Tibial nerve (tissue), 4 donors: ENCODE measurements around the gene ABR. TPM values are rescaled to one million over a fixed set of nuclear protein-coding genes. Genes with fewer than 3 reads are reported as not detected.
"Not testable (repeated sequence)": the region's sequence is repeated elsewhere in the genome, so short reads cannot be mapped to it uniquely, and the experiment has no call there.

Experiments
- DNase-seq, 2 donors: peaks; one replicate each; pipeline ENCODE4 v3.0.0-alpha.2; 2019; ENCODE audit warnings: low spot score in 2 of 2
- H3K27ac ChIP-seq, 4 donors: fragments of 200-600 bp; sonication (generic) in 3 of 4; one replicate each; pipeline ENCODE4 v1.5.1; 2017 to 2019; ENCODE audit warnings: mild to moderate bottlenecking in 1 of 4
- H3K27me3 ChIP-seq, 2 donors: fragments of 200-600 bp; sonication (generic) in 1 of 2; one replicate each; pipeline versions ENCODE4 v1.5.1 to v1.6.0; 2017 to 2019
- H3K36me3 ChIP-seq, 3 donors: fragments of 200-600 bp; sonication (generic); one replicate each; pipeline ENCODE4 v1.5.1; 2018 to 2019
- H3K4me1 ChIP-seq, 4 donors: fragments of 200-600 bp; sonication (generic) in 3 of 4; one replicate each; pipeline ENCODE4 v1.5.1; 2017 to 2019
- H3K4me3 ChIP-seq, 4 donors: fragments of 200-600 bp; sonication (generic) in 3 of 4; one replicate each; pipeline ENCODE4 v1.5.1; 2017 to 2019; ENCODE audit warnings: mild to moderate bottlenecking in 1 of 4, moderate library complexity in 1 of 4
- H3K9me3 ChIP-seq, 4 donors: fragments of 200-600 bp; sonication (generic) in 3 of 4; one replicate each; pipeline ENCODE4 v1.5.1; 2017 to 2019
- CTCF ChIP-seq, 5 experiments: fragments of 200-600 bp in 3 of 5; fragments of 450-650 bp in 2 of 5; sonication (generic) in 3 of 5; IDR thresholded peaks; one replicate each; pipeline ENCODE4 v1.5.1; 2016 to 2019; ENCODE audit warnings: antibody characterized with exemption in 5 of 5, mild to moderate bottlenecking in 3 of 5, moderate library complexity in 2 of 5
- EP300 ChIP-seq, 2 donors: sonication (generic); formaldehyde crosslinking; IDR thresholded peaks; one replicate each; pipeline ENCODE4 v1.6.1; 2017; ENCODE audit warnings: antibody characterized with exemption in 2 of 2, mild to moderate bottlenecking in 1 of 2
- POLR2A ChIP-seq, 2 donors: fragments of 450-650 bp; IDR thresholded peaks; one replicate each; pipeline ENCODE4 v1.6.1; 2017; ENCODE audit warnings: antibody characterized with exemption in 2 of 2, mild to moderate bottlenecking in 2 of 2, moderate library complexity in 2 of 2
- WGBS, 2 donors: methylation state at CpG; one replicate each; pipeline ENCODE4 v1.1.5; 2018; 5-methylcytosine and 5-hydroxymethylcytosine counted together
- total RNA-seq, 4 donors: library from RNA; depleted of rRNA; stranded (reverse); fragments of >200 nt; gene quantifications; one replicate each; pipeline ENCODE4 v1.1.0, GENCODE V29; 2016

The ABR gene
- total RNA-seq, 4 donors from 2014 or later = 88.8 to 193 (median 133) TPM

- Histone ChIP-seq H3K27ac (no peak overlapping the region), H3K4me3 (no peak overlapping the region), H3K36me3 (peaks cover 0 to 74% (median 0%) of the 10 kb centered on the region in 3 donors), H3K9me3 (no peaks in the 10 kb centered on the region), H3K4me1 (no peaks in the 10 kb centered on the region), H3K27me3 (no peaks in the 10 kb centered on the region)
- 86% methylated on average over 20 of the region's 20 CpGs for WGBS, 2 donors
- DNase-seq = no peak
- TF ChIP-seq CTCF (IDR thresholded peaks at IDR 0.05) (no peak), POLR2A (IDR thresholded peaks at IDR 0.05) (no peak), EP300 (IDR thresholded peaks at IDR 0.05) (no peak)
Measured at GRCh38 chr17:1074886-1075605, 104.7 kb downstream of the ABR start.

DNA sequence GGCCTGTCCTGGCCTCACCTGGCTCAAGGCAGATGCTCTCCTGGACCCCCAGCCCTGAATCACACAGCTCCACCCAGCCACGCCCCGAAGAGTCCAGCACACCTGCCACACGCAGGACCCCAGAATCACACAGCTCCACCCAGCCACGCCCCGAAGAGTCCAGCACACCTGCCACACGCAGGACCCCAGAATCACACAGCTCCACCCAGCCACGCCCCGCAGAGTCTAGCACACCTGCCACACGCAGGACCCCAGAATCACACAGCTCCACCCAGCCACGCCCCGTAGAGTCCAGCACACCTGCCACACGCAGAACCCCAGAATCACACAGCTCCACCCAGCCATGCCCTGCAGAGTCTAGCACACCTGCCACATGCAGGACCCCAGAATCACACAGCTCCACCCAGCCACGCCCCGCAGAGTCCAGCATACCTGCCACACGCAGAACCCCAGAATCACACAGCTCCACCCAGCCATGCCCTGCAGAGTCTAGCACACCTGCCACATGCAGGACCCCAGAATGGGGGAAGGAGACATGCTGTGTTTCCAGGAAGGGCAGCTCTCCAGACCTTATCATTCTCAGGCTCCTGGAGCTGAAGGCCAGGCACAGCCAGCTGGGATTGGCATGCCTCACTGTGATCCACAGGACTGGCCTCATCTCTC is 105.7 kb downstream of the ABR start:
- H3K9me3 ChIP-seq, H3K4me1 ChIP-seq, H3K27ac ChIP-seq, DNase-seq, H3K4me3 ChIP-seq, H3K27me3 ChIP-seq: not testable (repeated sequence)
- H3K36me3 ChIP-seq = peaks cover 0 to 76% (median 0%) of the 10 kb centered on the region in 3 donors
- whole genome bisulfite sequencing, 2 donors = 93 to 98% methylated on average over 15 of the region's 15 CpGs

GRCh38 chr17:1073241-1073962 is 106.4 kb downstream of the ABR start:
- no peak for DNase-seq
- Histone ChIP-seq H3K4me1 (no peaks in the 10 kb centered on the region), H3K36me3 (peaks cover 0 to 76% (median 0%) of the 10 kb centered on the region in 3 donors), H3K9me3 (no peaks in the 10 kb centered on the region), H3K4me3 (no peak overlapping the region), H3K27me3 (no peaks in the 10 kb centered on the region), H3K27ac (no peak overlapping the region)
- 88 to 90% methylated on average over 17 to 23 of the region's 25 CpGs for WGBS, 2 donors
- TF ChIP-seq EP300 (IDR thresholded peaks at IDR 0.05) (no peak), POLR2A (IDR thresholded peaks at IDR 0.05) (no peak), CTCF (IDR thresholded peaks at IDR 0.05) (no peak)

DNA sequence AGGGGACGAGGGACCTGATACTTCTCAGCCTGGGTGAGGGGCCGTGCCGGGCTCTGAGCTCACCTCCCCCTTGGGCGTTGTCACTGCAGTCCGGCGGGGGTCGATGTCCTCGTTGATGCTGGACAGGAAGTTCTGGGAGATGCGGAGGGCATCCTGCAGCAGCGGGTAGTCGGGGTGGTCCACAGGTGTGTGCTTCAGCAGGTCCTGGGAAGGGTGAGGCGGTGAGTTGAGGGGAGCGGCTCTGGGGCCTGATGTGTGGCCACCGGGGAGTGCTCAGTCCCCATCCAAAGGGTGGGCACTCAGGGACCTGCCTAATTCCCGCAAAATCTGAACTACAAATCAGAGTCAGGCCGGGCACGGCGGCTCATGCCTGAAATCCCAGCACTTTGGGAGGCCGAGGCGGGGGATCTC is 107.2 kb downstream of the ABR start:
- H3K36me3 ChIP-seq = peaks cover 0 to 76% (median 0%) of the 10 kb centered on the region in 3 donors
- no peak for DNase-seq
- no peaks in the 10 kb centered on the region for H3K4me1 ChIP-seq
- no peak overlapping the region for H3K4me3 ChIP-seq
- no peak for TF ChIP-seq CTCF (IDR thresholded peaks at IDR 0.05)
- TF ChIP-seq POLR2A (IDR thresholded peaks at IDR 0.05) = no peak
- no peak for TF ChIP-seq EP300 (IDR thresholded peaks at IDR 0.05)
- no peaks in the 10 kb centered on the region for H3K9me3 ChIP-seq
- H3K27me3 ChIP-seq = no peaks in the 10 kb centered on the region
- H3K27ac ChIP-seq = no peak overlapping the region
- 89 to 90% methylated on average over 20 of the region's 20 CpGs for WGBS, 2 donors

- no peak for DNase-seq
- no peaks in the 10 kb centered on the region for H3K27me3 ChIP-seq
- H3K4me3 ChIP-seq = no peak overlapping the region
- H3K27ac ChIP-seq = no peak overlapping the region
- H3K9me3 ChIP-seq = peaks cover 0 to 1% (median 0%) of the 10 kb centered on the region in 4 donors
- H3K4me1 ChIP-seq = no peaks in the 10 kb centered on the region
- peaks cover 0 to 78% (median 0%) of the 10 kb centered on the region in 3 donors for H3K36me3 ChIP-seq
- TF ChIP-seq CTCF (IDR thresholded peaks at IDR 0.05) (no peak), POLR2A (IDR thresholded peaks at IDR 0.05) (no peak), EP300 (IDR thresholded peaks at IDR 0.05) (no peak)
- WGBS, 2 donors = 86 to 88% methylated on average over 29 of the region's 29 CpGs
Measured at GRCh38 chr17:1071103-1071825, 108.5 kb downstream of the ABR start.
